ENCODE data around the gene USP19. TPM values are rescaled to one million over a fixed set of nuclear protein-coding genes. Genes with fewer than 3 reads are reported as not detected.
A peak's percentile ranks its signal among the peaks of the same experiment; 100 is the strongest.

Gene USP19
- polyA plus RNA-seq, 3 donors = 18.4 to 55.7 (median 24.1) TPM

- peak overlapping the region; percentile 90 for H2AFZ ChIP-seq (ENCODE audit: insufficient read depth, low read depth, low read length, poor library complexity, severe bottlenecking)
- peaks cover 0 to 2% (median 1%) of the 10 kb centered on the region in 3 donors for H3K27me3 Mint-ChIP-seq (ENCODE audit: low read depth in 3 of 3)
- H3K4me3 ChIP-seq (replicated peaks in 1 of 3; ENCODE audit: low read depth in 2 of 3, low read length in 3 of 3) = peak overlapping the region; percentile 80 to 92 (median 84)
- H3K9me3 ChIP-seq (replicated peaks in 1 of 2; ENCODE audit: control insufficient read depth in 1 of 2, insufficient read depth in 1 of 2, low read length in 2 of 2) = no peaks in the 10 kb centered on the region
- H3K36me3 Mint-ChIP-seq = peaks cover 55 to 64% of the 10 kb centered on the region in 2 donors
- H3K79me2 ChIP-seq (ENCODE audit: insufficient read depth, low read length) = peaks cover 21% of the 10 kb centered on the region
- peak overlapping the region; percentile 95 to 98 for H3K4me3 Mint-ChIP-seq
- H3K27ac Mint-ChIP-seq = peak overlapping the region; percentile 93 to 97 (median 95)
- H3K27me3 ChIP-seq (ENCODE audit: control insufficient read depth in 2 of 2, insufficient read depth in 2 of 2, low read length in 2 of 2) = no peaks in the 10 kb centered on the region
- no peaks in the 10 kb centered on the region for H4K20me1 ChIP-seq (ENCODE audit: insufficient read depth, low read length)
- H3K9ac ChIP-seq (ENCODE audit: insufficient read depth, low read length, poor library complexity, severe bottlenecking) = peak overlapping the region; percentile 88
- H3K27ac ChIP-seq (ENCODE audit: low read depth in 1 of 2, low read length in 2 of 2) = peak overlapping the region; percentile 58 to 86
- H3K4me2 ChIP-seq (replicated peaks; ENCODE audit: extremely low read depth, low read length, poor library complexity, severe bottlenecking) = peak overlapping the region; percentile 85
- intact Hi-C loops (cut with micrococcal nuclease) = loop anchor here in 1 of 2 donors (1.0 kb wide), 1 partner anchor 10 kb away; the partner anchor contains the start of gene QRICH1
- DNase-seq = peak in 1 of 3 donors; percentile 7
- TF ChIP-seq CTCF (IDR thresholded peaks at IDR 0.05) = no peak
- peaks cover 14 to 28% of the 10 kb centered on the region in 2 donors for H3K4me1 ChIP-seq (ENCODE audit: control insufficient read depth in 1 of 2, insufficient read depth in 2 of 2, low read length in 2 of 2)
- H3K9me3 Mint-ChIP-seq = peaks cover 0 to 3% (median 0%) of the 10 kb centered on the region in 7 donors
- H3K4me1 Mint-ChIP-seq = peaks cover 25% of the 10 kb centered on the region
- 0% methylated on average over 6 of the region's 8 CpGs for WGBS (ENCODE audit: insufficient coverage)
- peaks cover 47 to 66% of the 10 kb centered on the region in 2 donors for H3K36me3 ChIP-seq (replicated peaks in 1 of 2; ENCODE audit: control insufficient read depth in 1 of 2, insufficient read depth in 2 of 2, low read length in 2 of 2)
Observed at GRCh38 chr3:49104052-49104426, 16.6 kb downstream of the USP19 start.

- no peak overlapping the region for H3K27ac ChIP-seq (ENCODE audit: low read depth in 1 of 2, low read length in 2 of 2)
- Mint-ChIP-seq H3K9me3 (peaks cover 0 to 3% (median 0%) of the 10 kb centered on the region in 7 donors), H3K36me3 (peaks cover 58 to 63% of the 10 kb centered on the region in 2 donors), H3K4me1 (peaks cover 19% of the 10 kb centered on the region), H3K27ac (no peak overlapping the region), H3K4me3 (no peak overlapping the region), H3K27me3 (ENCODE audit: low read depth in 3 of 3) (peaks cover 0 to 2% (median 1%) of the 10 kb centered on the region in 3 donors)
- intact Hi-C loops (cut with micrococcal nuclease) = no loop called here
- no peak for TF ChIP-seq CTCF (IDR thresholded peaks at IDR 0.05)
- H3K4me1 ChIP-seq (ENCODE audit: control insufficient read depth in 1 of 2, insufficient read depth in 2 of 2, low read length in 2 of 2) = peaks cover 13 to 21% of the 10 kb centered on the region in 2 donors
- H3K4me2 ChIP-seq (replicated peaks; ENCODE audit: extremely low read depth, low read length, poor library complexity, severe bottlenecking) = no peak overlapping the region
- no peaks in the 10 kb centered on the region for H3K27me3 ChIP-seq (ENCODE audit: control insufficient read depth in 2 of 2, insufficient read depth in 2 of 2, low read length in 2 of 2)
- H3K4me3 ChIP-seq (replicated peaks in 1 of 3; ENCODE audit: low read depth in 2 of 3, low read length in 3 of 3) = no peak overlapping the region
- DNase-seq = no peak
- H3K36me3 ChIP-seq (replicated peaks in 1 of 2; ENCODE audit: control insufficient read depth in 1 of 2, insufficient read depth in 2 of 2, low read length in 2 of 2) = peaks cover 54 to 72% of the 10 kb centered on the region in 2 donors
- 100% methylated on average over 9 of the region's 11 CpGs for WGBS (ENCODE audit: insufficient coverage)
- peaks cover 21% of the 10 kb centered on the region for H3K79me2 ChIP-seq (ENCODE audit: insufficient read depth, low read length)
- no peak overlapping the region for H3K9ac ChIP-seq (ENCODE audit: insufficient read depth, low read length, poor library complexity, severe bottlenecking)
- no peaks in the 10 kb centered on the region for H4K20me1 ChIP-seq (ENCODE audit: insufficient read depth, low read length)
- H2AFZ ChIP-seq (ENCODE audit: insufficient read depth, low read depth, low read length, poor library complexity, severe bottlenecking) = no peak overlapping the region
- no peaks in the 10 kb centered on the region for H3K9me3 ChIP-seq (replicated peaks in 1 of 2; ENCODE audit: control insufficient read depth in 1 of 2, insufficient read depth in 1 of 2, low read length in 2 of 2)
Observed at GRCh38 chr3:49100046-49100615, 20.5 kb downstream of the USP19 start.
